ENCODE data around the gene TSPAN18. TPM values are rescaled to one million over a fixed set of nuclear protein-coding genes. Genes with fewer than 3 reads are reported as not detected.

Gene TSPAN18
- total RNA-seq, 1 donor from 2014 or later, result 2.8 TPM

- peaks cover 13% of the 10 kb centered on the region for H3K4me1 Mint-ChIP-seq
- TF ChIP-seq, protein P1, sequence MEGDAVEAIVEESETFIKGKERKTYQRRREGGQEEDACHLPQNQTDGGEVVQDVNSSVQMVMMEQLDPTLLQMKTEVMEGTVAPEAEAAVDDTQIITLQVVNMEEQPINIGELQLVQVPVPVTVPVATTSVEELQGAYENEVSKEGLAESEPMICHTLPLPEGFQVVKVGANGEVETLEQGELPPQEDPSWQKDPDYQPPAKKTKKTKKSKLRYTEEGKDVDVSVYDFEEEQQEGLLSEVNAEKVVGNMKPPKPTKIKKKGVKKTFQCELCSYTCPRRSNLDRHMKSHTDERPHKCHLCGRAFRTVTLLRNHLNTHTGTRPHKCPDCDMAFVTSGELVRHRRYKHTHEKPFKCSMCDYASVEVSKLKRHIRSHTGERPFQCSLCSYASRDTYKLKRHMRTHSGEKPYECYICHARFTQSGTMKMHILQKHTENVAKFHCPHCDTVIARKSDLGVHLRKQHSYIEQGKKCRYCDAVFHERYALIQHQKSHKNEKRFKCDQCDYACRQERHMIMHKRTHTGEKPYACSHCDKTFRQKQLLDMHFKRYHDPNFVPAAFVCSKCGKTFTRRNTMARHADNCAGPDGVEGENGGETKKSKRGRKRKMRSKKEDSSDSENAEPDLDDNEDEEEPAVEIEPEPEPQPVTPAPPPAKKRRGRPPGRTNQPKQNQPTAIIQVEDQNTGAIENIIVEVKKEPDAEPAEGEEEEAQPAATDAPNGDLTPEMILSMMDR (IDR thresholded peaks at IDR 0.05), result no peak
- DNase-seq (no peak), ATAC-seq (ENCODE audit: low read depth) (no peak)
- H3K9me3 Mint-ChIP-seq, result no peaks in the 10 kb centered on the region
- no peaks in the 10 kb centered on the region for H3K36me3 Mint-ChIP-seq (ENCODE audit: low read depth)
- ChIA-PET POLR2A (no interaction called here), CTCF (no interaction called here)
- H3K27ac Mint-ChIP-seq, result no peak overlapping the region
- intact Hi-C loops (cut with micrococcal nuclease), result no loop called here
- peaks cover 9% of the 10 kb centered on the region for H3K27me3 Mint-ChIP-seq
- H3K4me3 Mint-ChIP-seq, result no peak overlapping the region
These were observed 132.8 kb downstream of the TSPAN18 start for GRCh38 chr11:44859528-44859925.

DNA sequence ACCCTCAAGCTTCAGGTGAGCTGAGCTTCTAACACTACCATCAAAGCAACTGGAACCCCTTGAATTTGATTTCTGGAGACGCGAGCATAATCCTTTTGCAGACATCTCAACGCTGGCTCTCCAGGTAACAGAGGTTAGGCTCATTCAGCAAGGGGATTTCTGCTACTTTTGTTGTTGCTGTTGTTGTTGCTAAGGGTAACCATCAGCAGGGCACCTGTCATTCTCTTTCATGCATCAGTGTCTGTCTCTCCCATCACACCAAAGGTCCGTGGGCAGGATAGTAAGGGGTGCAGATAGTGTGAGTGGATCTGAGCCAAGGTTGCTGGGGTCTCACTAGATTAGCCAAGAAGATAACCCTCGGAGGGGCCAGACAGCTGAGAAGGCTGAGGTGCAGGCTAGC is 133.6 kb downstream of the TSPAN18 start:
- Mint-ChIP-seq H3K4me1 (peaks cover 13% of the 10 kb centered on the region), H3K27me3 (peaks cover 9% of the 10 kb centered on the region), H3K27ac (no peak overlapping the region), H3K9me3 (no peaks in the 10 kb centered on the region), H3K4me3 (no peak overlapping the region), H3K36me3 (ENCODE audit: low read depth) (no peaks in the 10 kb centered on the region)
- no peak for ATAC-seq (ENCODE audit: low read depth)
- DNase-seq, result no peak
- CTCF ChIA-PET, result no interaction called here
- intact Hi-C loops (cut with micrococcal nuclease), result no loop called here
- POLR2A ChIA-PET, result interaction anchor here (0.7 kb wide), 1 partner anchor 81 kb away, joined by 3 read pairs; no protein-coding TSS in a partner anchor
- TF ChIP-seq, protein P1 (IDR thresholded peaks at IDR 0.05), result no peak

GRCh38 chr11:44861849-44862557 is 135.2 kb downstream of the TSPAN18 start:
- TF ChIP-seq, protein P1 (IDR thresholded peaks at IDR 0.05), result no peak
- H3K27ac Mint-ChIP-seq, result no peak overlapping the region
- no peak overlapping the region for H3K4me3 Mint-ChIP-seq
- DNase-seq, result peak; percentile 40
- CTCF ChIA-PET, result interaction anchor here (0.8 kb wide), 1 partner anchor 10 kb away, joined by 3 read pairs; no protein-coding TSS in a partner anchor
- H3K27me3 Mint-ChIP-seq, result peaks cover 9% of the 10 kb centered on the region
- intact Hi-C loops (cut with micrococcal nuclease), result loop anchor here (1.0 kb wide), 1 partner anchor 9 kb away; no protein-coding TSS in a partner anchor
- ATAC-seq (ENCODE audit: low read depth), result peak; percentile 99
- H3K9me3 Mint-ChIP-seq, result no peaks in the 10 kb centered on the region
- H3K4me1 Mint-ChIP-seq, result peaks cover 13% of the 10 kb centered on the region
- POLR2A ChIA-PET, result interaction anchor here (0.9 kb wide), 1 partner anchor 10 kb away, joined by 5 read pairs; no protein-coding TSS in a partner anchor
- no peaks in the 10 kb centered on the region for H3K36me3 Mint-ChIP-seq (ENCODE audit: low read depth)

GRCh38 chr11:44862558-44863101 is 135.9 kb downstream of the TSPAN18 start:
- TF ChIP-seq, protein P1 (IDR thresholded peaks at IDR 0.05), result no peak
- DNase-seq, result no peak
- intact Hi-C loops (cut with micrococcal nuclease), result loop anchor here (1.0 kb wide), 1 partner anchor 9 kb away; no protein-coding TSS in a partner anchor
- H3K4me3 Mint-ChIP-seq, result no peak overlapping the region
- H3K27ac Mint-ChIP-seq, result peak overlapping the region; percentile 4
- H3K4me1 Mint-ChIP-seq, result peaks cover 13% of the 10 kb centered on the region
- ChIA-PET POLR2A (interaction anchor here (0.9 kb wide), 1 partner anchor 9 kb away, joined by 5 read pairs; no protein-coding TSS in a partner anchor), CTCF (interaction anchor here (0.8 kb wide), 1 partner anchor 9 kb away, joined by 3 read pairs; no protein-coding TSS in a partner anchor)
- no peaks in the 10 kb centered on the region for H3K36me3 Mint-ChIP-seq (ENCODE audit: low read depth)
- H3K27me3 Mint-ChIP-seq, result peaks cover 9% of the 10 kb centered on the region
- H3K9me3 Mint-ChIP-seq, result no peaks in the 10 kb centered on the region
- ATAC-seq (ENCODE audit: low read depth), result no peak

- Mint-ChIP-seq H3K27ac (no peak overlapping the region), H3K9me3 (no peaks in the 10 kb centered on the region), H3K27me3 (peaks cover 9% of the 10 kb centered on the region), H3K4me1 (peaks cover 13% of the 10 kb centered on the region), H3K4me3 (no peak overlapping the region), H3K36me3 (ENCODE audit: low read depth) (no peaks in the 10 kb centered on the region)
- CTCF ChIA-PET, result no interaction called here
- POLR2A ChIA-PET, result no interaction called here
- DNase-seq, result no peak
- no peak for ATAC-seq (ENCODE audit: low read depth)
- TF ChIP-seq, protein P1 (IDR thresholded peaks at IDR 0.05), result no peak
- intact Hi-C loops (cut with micrococcal nuclease), result no loop called here
These were observed 136.5 kb downstream of the TSPAN18 start for GRCh38 chr11:44863231-44863630.
